Gastroesophageal sphincter (tissue), 2 donors: Measurements from ENCODE around the gene MICALL1.

Experiments
- POLR2A ChIP-seq, 2 donors: fragments of 450-650 bp; IDR thresholded peaks; one replicate each; pipeline ENCODE4 v1.6.1; 2017; ENCODE audit warnings: antibody characterized with exemption in 2 of 2, mild to moderate bottlenecking in 2 of 2, moderate library complexity in 1 of 2
- POLR2AphosphoS5 ChIP-seq: sonication (generic); formaldehyde crosslinking; IDR thresholded peaks from one replicate; pipeline ENCODE4 v1.6.1; 2017; ENCODE audit warnings: antibody characterized with exemption

DNA sequence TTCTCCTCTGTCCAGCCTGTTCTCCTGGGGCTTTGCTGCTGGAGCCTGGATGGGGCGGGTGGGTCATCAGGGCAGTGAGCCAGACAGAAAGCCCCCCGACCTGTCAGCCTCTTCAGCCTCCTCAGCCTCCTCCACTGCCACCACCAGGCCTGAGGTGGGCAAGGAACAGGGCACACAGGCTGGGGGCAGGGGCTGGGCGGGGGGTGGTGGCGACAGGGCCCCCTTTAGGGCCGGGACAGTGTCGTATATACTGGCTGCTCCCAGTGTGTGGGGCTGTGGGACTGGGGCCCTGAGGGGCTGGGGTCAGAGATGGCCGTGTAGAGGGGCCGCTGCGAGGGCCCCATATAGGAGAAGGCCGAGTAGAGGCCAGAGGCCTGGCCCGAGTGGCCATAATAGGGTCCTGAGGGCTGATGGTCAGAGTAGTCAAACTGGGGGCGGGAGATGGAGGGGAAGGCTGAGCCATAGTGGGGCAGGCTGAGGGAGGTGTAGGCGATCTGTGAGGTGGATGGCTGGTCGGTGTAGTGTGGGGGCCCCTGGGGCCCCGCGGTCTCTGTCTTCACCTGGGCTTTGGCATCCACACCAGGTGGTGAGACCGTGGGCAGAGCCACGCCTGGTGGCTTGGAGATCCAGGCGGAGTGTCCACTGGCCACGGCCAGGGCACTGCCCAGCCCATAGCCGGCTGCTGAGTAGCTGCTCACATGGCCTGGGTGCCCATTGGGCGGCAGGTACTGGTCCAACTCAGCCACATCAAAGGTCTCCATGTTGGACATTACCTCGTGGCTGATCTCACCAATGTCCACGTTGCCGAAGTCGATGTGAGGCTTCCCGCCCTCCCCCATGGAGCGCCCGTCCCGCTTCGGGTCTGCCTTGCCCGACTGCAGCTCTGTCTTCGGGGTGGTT, 67.4 kb downstream of the MICALL1 start:
- no peak for TF ChIP-seq POLR2A (IDR thresholded peaks at IDR 0.05)
- no peak for TF ChIP-seq POLR2AphosphoS5
